ENCODE measurements around the gene ARHGAP25. TPM values are rescaled to one million over a fixed set of nuclear protein-coding genes. Genes with fewer than 3 reads are reported as not detected.

Gene ARHGAP25
- total and polyA plus RNA-seq, 2 donors (not counting 3 experiments of a cell fraction or from before 2014, with no cell fraction given): 0.50 to 2.0 TPM

GRCh38 chr2:68721482-68722101, 13.0 kb upstream of the ARHGAP25 start:
- H3K9ac ChIP-seq (replicated peaks; ENCODE audit: extremely low read depth, insufficient read depth, low read length): no peak overlapping the region
- TF ChIP-seq GATA2 (IDR thresholded peaks at IDR 0.05; ENCODE audit: insufficient read depth, insufficient read length, low read depth, low read length) (no peak), EZH2 (IDR thresholded peaks at IDR 0.05; ENCODE audit: borderline replicate concordance, low read depth, low read length, severe bottlenecking) (no peak), FOS (IDR thresholded peaks at IDR 0.05; ENCODE audit: borderline replicate concordance, insufficient read depth, low read length) (no peak), MYC (IDR thresholded peaks at IDR 0.05; ENCODE audit: low read depth, low read length) (no peak), POLR2AphosphoS5 (IDR thresholded peaks at IDR 0.05; ENCODE audit: insufficient read depth, low read depth, low read length) (no peak), JUN (IDR thresholded peaks at IDR 0.05; ENCODE audit: borderline replicate concordance, insufficient read depth, insufficient read length, low read depth) (no peak), POLR2A (IDR thresholded peaks at IDR 0.05; ENCODE audit: low read depth, low read length) (no peak)
- TF ChIP-seq, protein P1, sequence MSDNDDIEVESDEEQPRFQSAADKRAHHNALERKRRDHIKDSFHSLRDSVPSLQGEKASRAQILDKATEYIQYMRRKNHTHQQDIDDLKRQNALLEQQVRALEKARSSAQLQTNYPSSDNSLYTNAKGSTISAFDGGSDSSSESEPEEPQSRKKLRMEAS (IDR thresholded peaks at IDR 0.05; ENCODE audit: insufficient read depth, insufficient read length): no peak
- TF ChIP-seq, protein P2, sequence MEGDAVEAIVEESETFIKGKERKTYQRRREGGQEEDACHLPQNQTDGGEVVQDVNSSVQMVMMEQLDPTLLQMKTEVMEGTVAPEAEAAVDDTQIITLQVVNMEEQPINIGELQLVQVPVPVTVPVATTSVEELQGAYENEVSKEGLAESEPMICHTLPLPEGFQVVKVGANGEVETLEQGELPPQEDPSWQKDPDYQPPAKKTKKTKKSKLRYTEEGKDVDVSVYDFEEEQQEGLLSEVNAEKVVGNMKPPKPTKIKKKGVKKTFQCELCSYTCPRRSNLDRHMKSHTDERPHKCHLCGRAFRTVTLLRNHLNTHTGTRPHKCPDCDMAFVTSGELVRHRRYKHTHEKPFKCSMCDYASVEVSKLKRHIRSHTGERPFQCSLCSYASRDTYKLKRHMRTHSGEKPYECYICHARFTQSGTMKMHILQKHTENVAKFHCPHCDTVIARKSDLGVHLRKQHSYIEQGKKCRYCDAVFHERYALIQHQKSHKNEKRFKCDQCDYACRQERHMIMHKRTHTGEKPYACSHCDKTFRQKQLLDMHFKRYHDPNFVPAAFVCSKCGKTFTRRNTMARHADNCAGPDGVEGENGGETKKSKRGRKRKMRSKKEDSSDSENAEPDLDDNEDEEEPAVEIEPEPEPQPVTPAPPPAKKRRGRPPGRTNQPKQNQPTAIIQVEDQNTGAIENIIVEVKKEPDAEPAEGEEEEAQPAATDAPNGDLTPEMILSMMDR (IDR thresholded peaks at IDR 0.05; ENCODE audit: extremely low read depth in 1 of 2, insufficient read depth in 1 of 2, low read depth in 1 of 2, low read length in 2 of 2): no peak
- DNase-seq (ENCODE audit: low read depth, low spot score): no peak
- H4K20me1 ChIP-seq (replicated peaks; ENCODE audit: control insufficient read depth, extremely low read depth, insufficient read depth, low read length): no peaks in the 10 kb centered on the region
- H3K4me1 ChIP-seq (ENCODE audit: control insufficient read depth, extremely low read depth, insufficient read depth, low read length): no peaks in the 10 kb centered on the region
- BruUV-seq (replicated peaks): no TSS peak
- no peak overlapping the region for H3K27ac ChIP-seq (ENCODE audit: insufficient read depth, low read depth, low read length)
- no peak overlapping the region for H3K4me2 ChIP-seq (ENCODE audit: insufficient read depth, low read length)
- no peaks in the 10 kb centered on the region for H3K36me3 ChIP-seq (ENCODE audit: control insufficient read depth in 2 of 2, extremely low read depth in 1 of 2, insufficient read depth in 2 of 2, low read length in 2 of 2)
- no peak overlapping the region for H3K4me3 ChIP-seq (replicated peaks in 1 of 3; ENCODE audit: insufficient read depth in 1 of 3, low read depth in 1 of 3, low read length in 3 of 3)
- H3K79me2 ChIP-seq (ENCODE audit: control insufficient read depth, insufficient read depth, low read length): no peaks in the 10 kb centered on the region
- H3K9me1 ChIP-seq (replicated peaks; ENCODE audit: control insufficient read depth, extremely low read depth, insufficient read depth, low read length): no peaks in the 10 kb centered on the region
- dilution Hi-C loops (cut with MboI; ENCODE audit: extremely low pct_ligation_motif_present, low sequenced_read_pairs) (loop anchor here (25.0 kb wide), 1 partner anchor 234 kb away; no protein-coding TSS in a partner anchor), intact Hi-C loops (cut with micrococcal nuclease) (no loop called here)
- no peaks in the 10 kb centered on the region for H3K9me3 ChIP-seq (replicated peaks; ENCODE audit: control insufficient read depth, insufficient read depth, low read length)
- H2AFZ ChIP-seq (ENCODE audit: low read depth, low read length): no peak overlapping the region
- ChIA-PET POLR2A (no interaction called here), CTCF (interaction anchor here (0.7 to 5.1 kb wide), 10 partner anchors 11 to 263 kb away, joined by 3 to 77 read pairs (median 6); no protein-coding TSS in a partner anchor)
- FAIRE-seq: no peak
- H3K27me3 ChIP-seq (ENCODE audit: control insufficient read depth in 2 of 2, insufficient read depth in 2 of 2, low read length in 2 of 2): peaks cover 8 to 17% of the 10 kb centered on the region in 2 experiments

Data from endothelial cell of umbilical vein (primary cell).